ENCODE data around the gene APOBEC3G.

The APOBEC3G gene

DNA sequence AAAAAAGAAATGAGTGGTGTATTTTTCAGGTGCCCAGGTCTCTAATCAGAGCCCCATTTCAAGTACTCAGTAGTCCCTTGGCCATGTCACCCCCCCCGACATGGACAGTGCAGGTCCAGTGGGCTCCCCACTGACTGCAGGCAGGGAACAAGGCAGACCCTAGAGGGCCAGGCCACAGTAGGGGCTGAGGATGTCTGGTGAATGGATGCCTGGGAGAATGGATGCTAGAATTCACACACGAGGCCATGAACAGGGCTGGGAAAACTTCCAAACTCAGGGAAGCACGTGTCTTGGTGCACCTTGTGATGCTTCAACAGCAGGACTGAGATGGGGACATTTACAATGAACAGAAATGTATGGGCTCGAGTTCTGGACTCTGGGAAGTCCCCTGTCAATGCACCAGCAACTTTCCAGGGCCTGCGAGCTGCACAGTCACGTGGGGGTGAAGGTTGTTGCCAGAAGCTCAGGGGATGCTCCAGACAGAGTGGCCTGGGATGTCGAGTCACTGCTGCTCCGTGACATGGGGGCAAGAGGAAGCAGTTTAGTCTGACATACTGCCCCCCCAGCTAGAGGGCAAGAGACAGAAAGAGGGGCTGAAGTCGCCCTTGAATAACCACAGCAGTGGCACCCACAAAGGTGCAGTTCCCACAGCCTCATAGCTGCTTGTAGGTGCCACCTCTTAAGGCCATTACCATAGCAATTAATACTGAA is 3.1 kb downstream of the APOBEC3G start:
- H3K27ac ChIP-seq (ENCODE audit: insufficient read depth, low read length, poor library complexity, severe bottlenecking): no peak overlapping the region
- H3K4me3 ChIP-seq (ENCODE audit: insufficient read depth, low read depth, low read length, poor library complexity, severe bottlenecking): no peak overlapping the region
- no peaks in the 10 kb centered on the region for H3K9me3 ChIP-seq (ENCODE audit: control insufficient read depth, low read length)
- DNase-seq: peak in 2 of 3 donors; percentile 42 to 51
- H3K36me3 ChIP-seq (ENCODE audit: control insufficient read depth, insufficient read depth, low read length): peaks cover 28% of the 10 kb centered on the region
- H3K27me3 ChIP-seq (replicated peaks; ENCODE audit: control insufficient read depth, insufficient read depth, low read length, poor library complexity, severe bottlenecking): no peaks in the 10 kb centered on the region
- peaks cover 28% of the 10 kb centered on the region for H3K4me1 ChIP-seq (ENCODE audit: control insufficient read depth, insufficient read depth, low read length, poor library complexity, severe bottlenecking)

GRCh38 chr22:39081016-39081415 is 3.9 kb downstream of the APOBEC3G start:
- H3K27me3 ChIP-seq (replicated peaks; ENCODE audit: control insufficient read depth, insufficient read depth, low read length, poor library complexity, severe bottlenecking): no peaks in the 10 kb centered on the region
- no peak overlapping the region for H3K27ac ChIP-seq (ENCODE audit: insufficient read depth, low read length, poor library complexity, severe bottlenecking)
- no peaks in the 10 kb centered on the region for H3K9me3 ChIP-seq (ENCODE audit: control insufficient read depth, low read length)
- DNase-seq: no peak
- H3K4me3 ChIP-seq (ENCODE audit: insufficient read depth, low read depth, low read length, poor library complexity, severe bottlenecking): no peak overlapping the region
- H3K4me1 ChIP-seq (ENCODE audit: control insufficient read depth, insufficient read depth, low read length, poor library complexity, severe bottlenecking): peaks cover 28% of the 10 kb centered on the region
- peaks cover 28% of the 10 kb centered on the region for H3K36me3 ChIP-seq (ENCODE audit: control insufficient read depth, insufficient read depth, low read length)

DNA sequence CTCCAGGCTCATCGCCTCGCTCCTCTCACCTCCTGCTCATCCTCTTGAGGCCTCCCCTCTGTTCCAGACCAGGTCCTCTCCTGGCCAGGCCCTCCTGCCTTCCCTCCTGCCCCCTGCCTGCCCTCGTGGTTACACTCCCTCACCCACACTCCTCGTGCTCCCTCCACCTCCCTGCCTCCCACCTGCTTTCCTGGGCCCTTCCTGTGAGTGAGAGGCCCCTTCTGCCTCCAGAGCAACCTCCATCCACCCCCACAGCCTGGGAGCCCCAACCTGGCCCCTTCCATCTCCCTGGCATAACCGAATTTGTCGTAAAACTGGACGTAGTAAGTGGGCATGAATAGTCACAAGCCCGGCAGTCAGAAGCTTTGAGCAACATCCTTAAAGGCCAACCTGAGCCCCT is 4.5 kb downstream of the APOBEC3G start:
- peaks cover 28% of the 10 kb centered on the region for H3K36me3 ChIP-seq (ENCODE audit: control insufficient read depth, insufficient read depth, low read length)
- DNase-seq: no peak
- no peaks in the 10 kb centered on the region for H3K27me3 ChIP-seq (replicated peaks; ENCODE audit: control insufficient read depth, insufficient read depth, low read length, poor library complexity, severe bottlenecking)
- H3K27ac ChIP-seq (ENCODE audit: insufficient read depth, low read length, poor library complexity, severe bottlenecking): no peak overlapping the region
- H3K4me3 ChIP-seq (ENCODE audit: insufficient read depth, low read depth, low read length, poor library complexity, severe bottlenecking): no peak overlapping the region
- H3K9me3 ChIP-seq (ENCODE audit: control insufficient read depth, low read length): no peaks in the 10 kb centered on the region
- H3K4me1 ChIP-seq (ENCODE audit: control insufficient read depth, insufficient read depth, low read length, poor library complexity, severe bottlenecking): peaks cover 28% of the 10 kb centered on the region

- Histone ChIP-seq H3K4me3 (ENCODE audit: insufficient read depth, low read depth, low read length, poor library complexity, severe bottlenecking) (no peak overlapping the region), H3K27me3 (replicated peaks; ENCODE audit: control insufficient read depth, insufficient read depth, low read length, poor library complexity, severe bottlenecking) (no peaks in the 10 kb centered on the region), H3K36me3 (ENCODE audit: control insufficient read depth, insufficient read depth, low read length) (peaks cover 28% of the 10 kb centered on the region), H3K27ac (ENCODE audit: insufficient read depth, low read length, poor library complexity, severe bottlenecking) (peak overlapping the region; percentile 42), H3K9me3 (ENCODE audit: control insufficient read depth, low read length) (no peaks in the 10 kb centered on the region), H3K4me1 (ENCODE audit: control insufficient read depth, insufficient read depth, low read length, poor library complexity, severe bottlenecking) (peaks cover 25% of the 10 kb centered on the region)
- DNase-seq: no peak
Measured at GRCh38 chr22:39083212-39084165, 6.4 kb downstream of the APOBEC3G start.

- no peak overlapping the region for H3K4me3 ChIP-seq (ENCODE audit: insufficient read depth, low read depth, low read length, poor library complexity, severe bottlenecking)
- peaks cover 34% of the 10 kb centered on the region for H3K4me1 ChIP-seq (ENCODE audit: control insufficient read depth, insufficient read depth, low read length, poor library complexity, severe bottlenecking)
- no peak for DNase-seq
- H3K9me3 ChIP-seq (ENCODE audit: control insufficient read depth, low read length): no peaks in the 10 kb centered on the region
- H3K27me3 ChIP-seq (replicated peaks; ENCODE audit: control insufficient read depth, insufficient read depth, low read length, poor library complexity, severe bottlenecking): no peaks in the 10 kb centered on the region
- H3K27ac ChIP-seq (ENCODE audit: insufficient read depth, low read length, poor library complexity, severe bottlenecking): peak overlapping the region; percentile 4
- peaks cover 28% of the 10 kb centered on the region for H3K36me3 ChIP-seq (ENCODE audit: control insufficient read depth, insufficient read depth, low read length)
Measured at GRCh38 chr22:39084666-39085065, 7.6 kb downstream of the APOBEC3G start.

DNA sequence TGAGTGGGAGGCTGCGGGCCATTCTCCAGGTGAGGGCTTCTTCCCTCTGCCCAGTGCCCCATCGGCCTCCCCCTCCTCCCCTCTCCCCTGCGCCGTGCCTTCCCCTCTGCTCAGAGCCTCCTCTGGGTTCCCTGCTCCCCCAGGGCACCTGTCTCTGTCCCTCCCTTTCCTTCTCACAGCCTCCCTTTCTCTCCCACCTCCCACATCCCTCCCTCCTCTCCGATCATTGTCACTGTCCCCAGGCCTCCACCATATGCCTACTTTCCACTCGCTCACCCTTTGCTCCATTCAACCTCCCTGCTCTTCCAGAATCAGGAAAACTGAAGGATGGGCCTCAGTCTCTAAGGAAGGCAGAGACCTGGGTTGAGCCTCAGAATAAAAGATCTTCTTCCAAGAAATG is 10.0 kb downstream of the APOBEC3G start:
- DNase-seq: no peak
- H3K27ac ChIP-seq (ENCODE audit: insufficient read depth, low read length, poor library complexity, severe bottlenecking): no peak overlapping the region
- H3K4me1 ChIP-seq (ENCODE audit: control insufficient read depth, insufficient read depth, low read length, poor library complexity, severe bottlenecking): peaks cover 48% of the 10 kb centered on the region
- H3K9me3 ChIP-seq (ENCODE audit: control insufficient read depth, low read length): no peaks in the 10 kb centered on the region
- H3K4me3 ChIP-seq (ENCODE audit: insufficient read depth, low read depth, low read length, poor library complexity, severe bottlenecking): no peak overlapping the region
- H3K36me3 ChIP-seq (ENCODE audit: control insufficient read depth, insufficient read depth, low read length): peaks cover 10% of the 10 kb centered on the region
- no peaks in the 10 kb centered on the region for H3K27me3 ChIP-seq (replicated peaks; ENCODE audit: control insufficient read depth, insufficient read depth, low read length, poor library complexity, severe bottlenecking)

- no peaks in the 10 kb centered on the region for H3K27me3 ChIP-seq (replicated peaks; ENCODE audit: control insufficient read depth, insufficient read depth, low read length, poor library complexity, severe bottlenecking)
- H3K9me3 ChIP-seq (ENCODE audit: control insufficient read depth, low read length): no peaks in the 10 kb centered on the region
- peaks cover 6% of the 10 kb centered on the region for H3K36me3 ChIP-seq (ENCODE audit: control insufficient read depth, insufficient read depth, low read length)
- no peak overlapping the region for H3K4me3 ChIP-seq (ENCODE audit: insufficient read depth, low read depth, low read length, poor library complexity, severe bottlenecking)
- H3K27ac ChIP-seq (ENCODE audit: insufficient read depth, low read length, poor library complexity, severe bottlenecking): peak overlapping the region; percentile 94
- H3K4me1 ChIP-seq (ENCODE audit: control insufficient read depth, insufficient read depth, low read length, poor library complexity, severe bottlenecking): peaks cover 53% of the 10 kb centered on the region
- no peak for DNase-seq
Measured at GRCh38 chr22:39087881-39088684, 11.0 kb downstream of the APOBEC3G start.

DNA sequence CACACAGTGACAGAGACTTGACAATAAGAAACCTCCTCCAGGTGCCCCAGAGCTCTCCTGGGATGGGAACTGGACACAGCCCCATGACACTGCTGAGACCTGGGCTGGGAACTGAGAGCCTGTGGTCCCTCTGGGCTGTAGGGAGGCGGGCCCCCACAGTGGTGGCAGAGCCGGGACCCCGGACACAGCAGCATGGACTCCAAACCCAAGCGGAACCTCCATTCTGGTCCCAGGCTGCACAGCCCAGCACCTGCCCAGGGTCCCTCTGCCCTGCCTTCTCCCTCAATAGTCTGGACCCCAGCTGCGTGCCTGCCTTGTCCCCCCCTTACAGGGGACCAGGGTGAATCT is 11.6 kb downstream of the APOBEC3G start:
- H3K4me3 ChIP-seq (ENCODE audit: insufficient read depth, low read depth, low read length, poor library complexity, severe bottlenecking): no peak overlapping the region
- H3K27me3 ChIP-seq (replicated peaks; ENCODE audit: control insufficient read depth, insufficient read depth, low read length, poor library complexity, severe bottlenecking): no peaks in the 10 kb centered on the region
- peaks cover 50% of the 10 kb centered on the region for H3K4me1 ChIP-seq (ENCODE audit: control insufficient read depth, insufficient read depth, low read length, poor library complexity, severe bottlenecking)
- peak overlapping the region; percentile 94 for H3K27ac ChIP-seq (ENCODE audit: insufficient read depth, low read length, poor library complexity, severe bottlenecking)
- peaks cover 2% of the 10 kb centered on the region for H3K36me3 ChIP-seq (ENCODE audit: control insufficient read depth, insufficient read depth, low read length)
- no peaks in the 10 kb centered on the region for H3K9me3 ChIP-seq (ENCODE audit: control insufficient read depth, low read length)
- no peak for DNase-seq

- peak overlapping the region; percentile 94 for H3K27ac ChIP-seq (ENCODE audit: insufficient read depth, low read length, poor library complexity, severe bottlenecking)
- no peaks in the 10 kb centered on the region for H3K27me3 ChIP-seq (replicated peaks; ENCODE audit: control insufficient read depth, insufficient read depth, low read length, poor library complexity, severe bottlenecking)
- peaks cover 58% of the 10 kb centered on the region for H3K4me1 ChIP-seq (ENCODE audit: control insufficient read depth, insufficient read depth, low read length, poor library complexity, severe bottlenecking)
- H3K9me3 ChIP-seq (ENCODE audit: control insufficient read depth, low read length): no peaks in the 10 kb centered on the region
- no peaks in the 10 kb centered on the region for H3K36me3 ChIP-seq (ENCODE audit: control insufficient read depth, insufficient read depth, low read length)
- no peak for DNase-seq
- H3K4me3 ChIP-seq (ENCODE audit: insufficient read depth, low read depth, low read length, poor library complexity, severe bottlenecking): peak overlapping the region; percentile 30
Measured at GRCh38 chr22:39089928-39090327, 12.9 kb downstream of the APOBEC3G start.
